ENCODE data around the gene CREB5. TPM values are rescaled to one million over a fixed set of nuclear protein-coding genes. Genes with fewer than 3 reads are reported as not detected.

CREB5 gene
- total RNA-seq, 1 experiment from 2014 or later = 5.2 TPM

- Histone ChIP-seq H3F3A (ENCODE audit: low read length, unreplicated experiment) (peaks cover 5% of the 10 kb centered on the region), H3K4me2 (ENCODE audit: low read length) (no peak overlapping the region), H3K9me3 (ENCODE audit: low read length) (no peaks in the 10 kb centered on the region), H2AFZ (ENCODE audit: low read length) (no peak overlapping the region), H3K27ac (ENCODE audit: low read length) (no peak overlapping the region), H3K9me2 (replicated peaks; ENCODE audit: low read length) (no peaks in the 10 kb centered on the region), H3K27me3 (ENCODE audit: low read length) (no peaks in the 10 kb centered on the region), H3K79me2 (ENCODE audit: low read length) (no peaks in the 10 kb centered on the region), H3K36me3 (ENCODE audit: low read depth, low read length) (no peaks in the 10 kb centered on the region), H3K9ac (ENCODE audit: low read length) (no peak overlapping the region), H3K4me3 (ENCODE audit: low read length) (no peak overlapping the region), H4K20me1 (ENCODE audit: low read length) (no peaks in the 10 kb centered on the region), H3K4me1 (ENCODE audit: insufficient read depth, low read length) (peaks cover 17% of the 10 kb centered on the region)
- TF ChIP-seq EZH2 (IDR thresholded peaks at IDR 0.05; ENCODE audit: low read length, unreplicated experiment) = no peak
- TF ChIP-seq, protein P1, sequence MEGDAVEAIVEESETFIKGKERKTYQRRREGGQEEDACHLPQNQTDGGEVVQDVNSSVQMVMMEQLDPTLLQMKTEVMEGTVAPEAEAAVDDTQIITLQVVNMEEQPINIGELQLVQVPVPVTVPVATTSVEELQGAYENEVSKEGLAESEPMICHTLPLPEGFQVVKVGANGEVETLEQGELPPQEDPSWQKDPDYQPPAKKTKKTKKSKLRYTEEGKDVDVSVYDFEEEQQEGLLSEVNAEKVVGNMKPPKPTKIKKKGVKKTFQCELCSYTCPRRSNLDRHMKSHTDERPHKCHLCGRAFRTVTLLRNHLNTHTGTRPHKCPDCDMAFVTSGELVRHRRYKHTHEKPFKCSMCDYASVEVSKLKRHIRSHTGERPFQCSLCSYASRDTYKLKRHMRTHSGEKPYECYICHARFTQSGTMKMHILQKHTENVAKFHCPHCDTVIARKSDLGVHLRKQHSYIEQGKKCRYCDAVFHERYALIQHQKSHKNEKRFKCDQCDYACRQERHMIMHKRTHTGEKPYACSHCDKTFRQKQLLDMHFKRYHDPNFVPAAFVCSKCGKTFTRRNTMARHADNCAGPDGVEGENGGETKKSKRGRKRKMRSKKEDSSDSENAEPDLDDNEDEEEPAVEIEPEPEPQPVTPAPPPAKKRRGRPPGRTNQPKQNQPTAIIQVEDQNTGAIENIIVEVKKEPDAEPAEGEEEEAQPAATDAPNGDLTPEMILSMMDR (conservative IDR thresholded peaks at IDR 0.05; ENCODE audit: low read depth, low read length) = no peak
- no peak for TF ChIP-seq EZH2phosphoT487 (IDR thresholded peaks at IDR 0.05; ENCODE audit: borderline replicate concordance, low read length)
- CTCF ChIA-PET = no interaction called here
- POLR2A ChIA-PET (ENCODE audit: unreplicated experiment) = no interaction called here
- ATAC-seq = no peak
- intact Hi-C loops (cut with micrococcal nuclease) = loop anchor here (5.0 kb wide), 2 partner anchors 163 to 213 kb away; no protein-coding TSS in a partner anchor
- DNase-seq = no peak
- no TSS peak for BruUV-seq (replicated peaks)
These were observed 438.4 kb downstream of the CREB5 start for GRCh38 chr7:28850699-28851098.

DNA sequence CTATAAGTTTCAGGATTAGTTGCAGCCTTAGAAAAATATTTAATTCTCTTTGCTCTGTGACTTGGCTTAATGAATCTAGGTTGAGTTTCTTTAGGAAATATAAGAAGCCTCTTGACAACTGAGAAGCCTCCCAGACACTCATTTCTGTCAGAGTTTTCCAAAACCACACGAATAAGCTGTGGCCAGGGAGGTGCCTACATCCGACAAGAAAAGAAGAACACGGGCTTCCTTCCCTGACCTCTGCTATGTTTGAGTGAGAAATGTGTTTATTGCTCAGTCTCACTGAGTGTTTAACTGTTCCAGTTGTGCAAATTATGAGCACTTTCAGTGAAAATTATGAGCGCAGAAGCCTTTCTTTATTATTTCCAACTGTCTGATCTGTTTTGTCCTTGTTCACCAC lies 440.8 kb downstream of the CREB5 start:
- ATAC-seq (no peak), DNase-seq (no peak)
- intact Hi-C loops (cut with micrococcal nuclease) = loop anchor here (1.0 to 5.0 kb wide), 3 partner anchors 166 to 556 kb away; no protein-coding TSS in a partner anchor
- peak overlapping the region; percentile 90 for H3K4me2 ChIP-seq (ENCODE audit: low read length)
- no peaks in the 10 kb centered on the region for H4K20me1 ChIP-seq (ENCODE audit: low read length)
- peak overlapping the region; percentile 92 for H2AFZ ChIP-seq (ENCODE audit: low read length)
- no peak overlapping the region for H3K27ac ChIP-seq (ENCODE audit: low read length)
- peak overlapping the region; percentile 75; the same call in 1 of the 2 replicates for H3K4me3 ChIP-seq (ENCODE audit: low read length)
- no peaks in the 10 kb centered on the region for H3K79me2 ChIP-seq (ENCODE audit: low read length)
- peaks cover 40% of the 10 kb centered on the region for H3K4me1 ChIP-seq (ENCODE audit: insufficient read depth, low read length)
- no peaks in the 10 kb centered on the region for H3K27me3 ChIP-seq (ENCODE audit: low read length)
- H3F3A ChIP-seq (ENCODE audit: low read length, unreplicated experiment) = peaks cover 5% of the 10 kb centered on the region
- CTCF ChIA-PET = no interaction called here
- no peaks in the 10 kb centered on the region for H3K36me3 ChIP-seq (ENCODE audit: low read depth, low read length)
- no TSS peak for BruUV-seq (replicated peaks)
- POLR2A ChIA-PET (ENCODE audit: unreplicated experiment) = no interaction called here
- no peaks in the 10 kb centered on the region for H3K9me2 ChIP-seq (replicated peaks; ENCODE audit: low read length)
- no peak for TF ChIP-seq EZH2 (IDR thresholded peaks at IDR 0.05; ENCODE audit: low read length, unreplicated experiment)
- no peak for TF ChIP-seq EZH2phosphoT487 (IDR thresholded peaks at IDR 0.05; ENCODE audit: borderline replicate concordance, low read length)
- TF ChIP-seq, protein P1 (conservative IDR thresholded peaks at IDR 0.05; ENCODE audit: low read depth, low read length) = no peak
- H3K9ac ChIP-seq (ENCODE audit: low read length) = no peak overlapping the region
- H3K9me3 ChIP-seq (ENCODE audit: low read length) = no peaks in the 10 kb centered on the region

Measured in PC-3 (cell line).